ENCODE measurements around the gene COL8A1. TPM values are rescaled to one million over a fixed set of nuclear protein-coding genes. Genes with fewer than 3 reads are reported as not detected.

COL8A1 gene
- total RNA-seq, 1 experiment from 2014 or later, result 0.08 TPM

DNA sequence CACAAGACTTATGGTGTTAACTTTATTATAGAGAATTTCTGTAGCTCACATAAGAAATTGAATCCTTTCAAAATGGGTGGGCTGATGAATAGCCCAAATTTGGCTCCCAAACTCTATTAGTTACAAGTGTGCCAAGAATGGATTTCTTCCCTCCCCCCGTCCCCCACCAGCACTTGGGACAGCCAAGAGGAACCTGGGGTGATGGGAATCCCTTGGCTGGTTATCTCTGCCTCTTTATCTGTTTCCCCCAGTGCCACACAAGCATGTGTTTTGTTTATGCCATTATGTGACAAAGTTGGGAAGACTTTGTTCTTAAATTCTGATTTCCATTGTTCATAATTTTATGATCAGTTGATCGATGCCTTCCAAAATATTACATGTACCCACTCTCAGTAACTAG is 207.6 kb downstream of the COL8A1 start:
- no peak overlapping the region for H3K4me3 ChIP-seq
- 0 out of 2 replicates have a peak, but pooled peaks cover 4% of the 10 kb centered on the region for H3K36me3 ChIP-seq
- peaks cover 5% of the 10 kb centered on the region for H3K4me1 ChIP-seq
- no peaks in the 10 kb centered on the region for H3K9me3 ChIP-seq (replicated peaks)
- H3K27ac ChIP-seq, result no peak overlapping the region
- DNase-seq, result no peak
- H3K27me3 ChIP-seq, result no peaks in the 10 kb centered on the region

DNA sequence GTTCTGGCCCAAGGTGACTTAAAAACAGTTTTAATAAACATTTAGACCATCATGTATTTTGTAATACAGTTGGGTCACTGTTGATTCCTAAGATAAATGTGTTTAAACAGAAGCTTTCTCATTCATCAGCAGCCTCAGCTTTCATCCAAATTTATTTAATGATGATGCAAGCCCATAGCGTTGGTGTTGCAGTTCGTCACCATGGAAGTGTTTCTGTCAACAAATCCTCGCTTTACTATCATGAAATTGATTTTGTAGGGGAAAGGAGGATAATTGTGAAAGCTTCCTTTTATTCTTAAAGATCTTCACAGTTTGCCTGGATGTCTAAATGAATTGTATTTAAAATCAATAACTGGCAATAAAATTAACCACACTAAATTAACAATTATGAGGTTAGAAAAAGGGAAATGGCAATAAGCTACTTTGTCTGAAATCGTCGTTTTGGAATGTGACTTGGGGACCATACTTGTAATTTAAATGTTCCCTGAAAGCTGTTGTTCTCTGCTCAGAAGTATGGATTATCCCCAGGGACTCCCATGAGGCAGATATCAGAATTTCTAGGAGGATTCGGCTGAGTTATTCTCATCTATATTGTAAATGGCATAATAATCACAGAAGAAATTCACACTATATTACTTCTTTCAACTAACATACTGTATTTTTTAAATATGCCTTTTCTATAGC is 208.2 kb downstream of the COL8A1 start:
- H3K27me3 ChIP-seq, result no peaks in the 10 kb centered on the region
- no peak overlapping the region for H3K27ac ChIP-seq
- H3K4me3 ChIP-seq, result no peak overlapping the region
- H3K4me1 ChIP-seq, result peaks cover 5% of the 10 kb centered on the region
- peaks cover 4% of the 10 kb centered on the region; the same call in 1 of the 2 replicates for H3K36me3 ChIP-seq
- H3K9me3 ChIP-seq (replicated peaks), result no peaks in the 10 kb centered on the region
- DNase-seq, result no peak

DNA sequence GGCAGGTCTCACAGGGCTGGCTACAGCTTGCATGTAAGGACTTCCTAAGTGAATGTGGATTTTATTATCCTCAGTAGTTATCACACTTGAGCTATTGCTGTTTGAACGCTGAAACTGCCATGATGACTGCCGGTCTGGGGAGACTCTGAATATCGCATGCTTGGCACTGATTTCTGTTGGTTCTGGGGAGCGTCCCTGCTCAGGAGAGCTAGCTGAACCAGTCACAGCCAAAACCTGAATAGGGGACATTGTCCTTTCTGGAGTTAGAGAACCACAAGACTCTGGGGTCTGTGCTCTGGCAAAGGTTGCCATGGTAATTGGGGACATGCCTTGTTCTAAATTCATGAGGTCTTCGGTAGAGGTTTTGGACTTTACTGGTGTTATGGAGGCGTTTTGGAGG is 210.0 kb downstream of the COL8A1 start:
- H3K27ac ChIP-seq, result no peak overlapping the region
- H3K9me3 ChIP-seq (replicated peaks), result no peaks in the 10 kb centered on the region
- H3K4me3 ChIP-seq, result no peak overlapping the region
- no peak for DNase-seq
- no peaks in the 10 kb centered on the region; the same call in none of the 2 replicates for H3K4me1 ChIP-seq
- H3K36me3 ChIP-seq, result peaks cover 4% of the 10 kb centered on the region; the same call in 1 of the 2 replicates
- H3K27me3 ChIP-seq, result no peaks in the 10 kb centered on the region

Other genes with a start within 250 kb of the COL8A1 start
- gene CMSS1, start 179.3 kb downstream of the COL8A1 start, total RNA-seq (2014; rRNA removed; shearing (Covaris generic)), result 93.8 and 95.5 TPM in 2 replicates

Data from SJCRH30 (cell line).